GM04503 (cell line): ENCODE data around the gene RCAN1.
"Not testable (repeated sequence)": the region's sequence is repeated elsewhere in the genome, so short reads cannot be mapped to it uniquely, and the experiment has no call there.

ENCODE experiments used
- DNase-seq: peaks from one replicate; pipeline ENCODE4 v3.0.0-alpha.2; 2012; ENCODE audit warnings: low read depth

RCAN1 gene

DNA sequence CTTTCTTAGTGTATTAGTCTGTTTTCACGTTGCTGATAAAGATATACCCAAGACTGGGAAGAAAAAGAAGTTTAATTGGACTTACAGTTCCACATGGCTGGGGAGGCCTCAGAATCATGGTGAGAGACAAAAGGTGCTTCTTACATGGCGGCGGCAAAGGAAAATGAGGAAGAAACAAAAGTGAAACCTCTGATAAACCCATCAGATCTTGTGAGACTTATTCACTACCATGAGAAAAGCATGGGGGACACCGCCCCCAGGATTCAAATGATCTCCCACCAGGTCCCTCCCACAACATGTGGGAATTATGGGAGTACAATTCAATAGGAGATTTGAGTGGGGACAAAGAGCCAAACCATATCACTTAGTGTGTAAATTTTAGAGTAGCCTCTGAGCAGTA is 46.1 kb downstream of the RCAN1 start:
- DNase-seq, result not testable (repeated sequence)

DNA sequence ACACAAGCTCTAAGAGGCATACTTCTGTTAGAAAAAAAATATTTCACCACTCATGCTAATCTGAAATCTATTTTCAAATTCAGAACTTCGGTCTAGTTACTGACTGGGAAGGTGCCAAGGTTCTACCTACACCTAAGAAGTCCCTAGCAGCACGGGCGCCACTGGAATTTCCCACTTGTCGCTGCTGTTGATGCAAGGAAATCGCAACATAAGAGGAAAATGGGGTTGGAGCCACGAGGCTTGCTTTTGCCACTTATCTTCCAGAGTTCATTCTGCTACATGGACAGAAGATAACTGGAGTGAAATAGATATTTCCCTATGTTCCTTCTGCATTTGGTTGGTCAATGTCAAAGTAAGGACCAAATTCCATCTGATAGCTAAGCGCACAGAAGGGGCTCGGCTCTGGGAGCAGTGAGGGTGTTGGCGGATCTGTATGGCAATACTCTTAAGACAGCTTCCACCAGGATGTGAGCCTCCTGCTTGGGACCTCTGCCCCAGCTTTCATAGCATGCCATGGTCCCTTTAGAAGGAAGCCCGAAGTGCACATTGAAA is 47.2 kb downstream of the RCAN1 start:
- no peak for DNase-seq

DNA sequence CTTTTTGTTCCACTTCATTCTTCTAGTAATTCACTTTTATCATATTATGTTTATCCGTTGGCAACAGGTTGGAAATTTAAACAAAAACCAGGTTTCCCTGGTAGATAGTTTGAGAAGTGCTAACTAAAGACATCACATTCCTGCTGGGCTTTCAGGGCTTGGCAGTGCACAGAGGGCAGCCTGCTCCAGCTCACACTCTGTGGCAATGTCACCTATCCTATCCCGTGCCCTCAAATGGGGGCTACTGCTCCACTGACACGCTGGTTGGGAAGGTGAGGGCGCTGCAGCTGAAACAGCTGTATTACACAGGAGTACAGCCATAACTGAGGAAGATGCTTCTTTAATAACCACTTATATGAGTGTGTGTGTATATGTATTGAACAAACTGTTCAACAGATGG is 49.7 kb downstream of the RCAN1 start:
- DNase-seq, result no peak

DNA sequence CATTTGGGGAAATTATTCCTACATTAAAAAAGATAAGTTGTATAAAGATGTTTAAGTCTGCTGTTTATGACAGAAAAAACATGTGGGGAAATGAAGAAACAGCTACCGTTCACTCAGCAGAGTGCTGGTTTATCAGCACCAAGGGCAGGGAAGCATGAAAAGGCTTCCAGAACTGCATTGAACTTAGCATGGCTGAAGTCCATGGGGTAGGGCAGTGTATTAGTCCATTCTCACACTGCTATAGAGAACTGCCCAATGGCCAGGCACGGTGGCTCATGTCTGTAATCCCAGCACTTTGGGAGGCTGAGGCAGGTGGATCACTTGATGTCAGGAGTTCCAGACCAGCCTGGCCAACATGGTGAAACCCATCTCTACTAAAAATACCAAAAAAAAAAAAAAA is 51.5 kb downstream of the RCAN1 start:
- not testable (repeated sequence) for DNase-seq

DNA sequence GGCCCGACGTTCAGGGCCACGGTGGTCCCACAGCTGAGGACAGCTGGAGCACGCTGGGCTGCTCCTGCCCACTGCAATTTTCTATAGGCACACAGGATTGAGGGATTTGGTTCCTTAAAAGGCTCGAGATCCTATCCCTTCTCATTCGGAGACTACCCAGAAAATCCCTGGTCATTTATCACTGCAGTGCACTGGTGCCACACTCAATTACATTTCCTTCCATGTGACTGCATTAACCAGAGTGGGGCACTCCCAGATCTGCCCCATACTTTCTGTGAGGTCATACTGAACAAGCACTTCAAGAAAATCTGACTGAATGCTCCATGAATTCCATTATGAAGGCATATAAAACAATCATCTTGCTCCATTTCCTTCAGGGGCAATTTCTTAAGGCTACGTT is 53.1 kb downstream of the RCAN1 start:
- DNase-seq, result no peak

DNA sequence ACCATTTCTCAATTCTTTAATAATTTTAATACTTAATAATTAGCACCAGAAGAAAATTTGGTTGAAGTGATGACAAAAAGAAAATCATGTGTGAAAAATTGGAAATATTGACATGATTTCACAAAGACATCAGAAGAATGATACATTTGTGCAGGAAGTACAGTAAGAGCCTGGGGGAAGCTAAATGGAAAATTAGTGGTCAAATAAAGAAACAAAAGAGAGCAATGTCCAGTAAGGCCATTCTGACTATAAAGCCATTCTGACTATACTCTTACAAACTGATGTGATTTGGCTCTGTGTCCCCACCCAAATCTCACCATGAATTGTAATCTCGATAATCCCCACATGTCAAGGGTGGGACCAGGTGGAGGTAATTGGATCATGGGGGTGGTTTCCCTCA is 54.3 kb downstream of the RCAN1 start:
- DNase-seq, result no peak

DNA sequence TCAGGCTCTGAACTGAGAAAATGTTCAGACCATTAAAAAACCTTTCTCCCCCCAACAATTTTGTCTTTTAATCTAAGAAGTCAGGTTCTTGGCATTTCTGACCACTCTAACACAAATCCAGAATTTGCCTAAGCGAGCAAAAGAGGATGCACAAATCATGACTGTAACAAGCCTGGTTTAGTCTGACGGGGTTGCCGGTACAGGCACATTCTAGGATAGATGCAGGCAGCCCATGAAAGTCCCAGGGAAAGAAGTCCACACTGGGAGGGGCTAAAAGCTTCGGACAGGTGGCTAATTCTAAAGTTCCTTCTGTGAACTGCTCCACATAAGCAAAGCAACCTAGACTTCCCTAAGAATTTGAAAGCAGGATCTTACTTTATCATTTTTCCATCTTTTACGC is 54.9 kb downstream of the RCAN1 start:
- no peak for DNase-seq

DNA sequence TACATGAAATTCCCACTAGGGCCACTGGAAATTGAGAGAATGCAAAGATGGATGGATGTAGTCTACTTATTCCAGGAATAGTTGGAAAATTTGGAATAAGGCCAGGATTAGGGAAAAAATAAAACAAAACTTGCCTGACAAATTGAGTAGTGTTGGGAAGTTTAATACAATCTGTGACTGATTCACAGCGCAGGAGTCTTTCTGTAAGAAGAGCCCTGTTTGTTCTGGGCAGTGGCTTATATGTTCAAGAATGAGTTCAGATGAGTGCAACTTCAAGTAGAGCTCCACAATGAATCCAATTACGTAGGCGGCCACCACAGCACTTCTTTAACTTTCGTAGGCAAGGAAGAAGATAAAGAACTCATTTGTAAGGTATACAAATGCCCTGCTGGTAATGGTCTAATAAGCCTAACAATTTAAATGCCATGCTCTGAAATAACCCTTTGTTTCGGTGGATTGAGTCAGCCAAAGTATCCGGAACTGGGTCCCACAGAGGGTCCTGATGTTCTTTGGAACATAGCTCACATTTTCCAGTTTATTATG is 55.8 kb downstream of the RCAN1 start:
- DNase-seq, result no peak

DNA sequence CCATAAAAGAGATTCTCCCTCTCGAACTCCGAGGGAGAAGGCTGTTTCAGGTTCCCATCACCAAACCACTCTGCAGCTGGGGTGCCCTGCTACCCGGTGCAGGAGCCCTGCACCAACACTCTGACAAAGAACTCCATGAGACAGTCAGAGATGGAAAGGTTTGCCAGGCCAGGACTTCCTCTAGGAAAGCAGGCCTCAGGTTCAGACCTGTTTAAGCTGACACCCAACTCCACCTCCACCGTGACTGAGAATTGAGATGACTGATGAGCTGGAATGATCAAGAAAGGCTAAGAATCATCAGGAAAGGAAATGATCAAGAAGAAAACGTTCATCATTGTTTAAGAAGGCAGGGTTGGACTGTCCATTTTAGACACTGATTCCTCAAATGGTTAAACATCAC is 56.7 kb downstream of the RCAN1 start:
- no peak for DNase-seq

DNA sequence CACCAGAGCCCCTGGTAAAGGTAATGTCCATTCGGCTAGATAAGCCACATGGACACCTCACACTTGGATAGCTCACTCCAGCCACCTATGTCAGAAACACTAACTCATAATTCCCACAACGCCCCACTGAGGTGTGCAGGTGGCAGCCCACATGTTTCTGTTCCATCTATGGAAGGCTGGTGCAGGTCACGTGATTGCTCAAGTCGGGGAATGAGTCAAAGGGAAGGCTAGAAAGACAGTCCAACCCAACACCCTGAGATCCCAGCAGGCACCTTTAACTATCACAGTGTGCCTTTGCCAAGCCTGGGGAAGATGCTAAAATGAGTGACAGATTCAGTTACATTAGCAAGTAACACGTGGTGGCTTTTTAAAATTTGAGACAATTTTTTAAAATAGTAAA is 57.7 kb downstream of the RCAN1 start:
- no peak for DNase-seq

DNA sequence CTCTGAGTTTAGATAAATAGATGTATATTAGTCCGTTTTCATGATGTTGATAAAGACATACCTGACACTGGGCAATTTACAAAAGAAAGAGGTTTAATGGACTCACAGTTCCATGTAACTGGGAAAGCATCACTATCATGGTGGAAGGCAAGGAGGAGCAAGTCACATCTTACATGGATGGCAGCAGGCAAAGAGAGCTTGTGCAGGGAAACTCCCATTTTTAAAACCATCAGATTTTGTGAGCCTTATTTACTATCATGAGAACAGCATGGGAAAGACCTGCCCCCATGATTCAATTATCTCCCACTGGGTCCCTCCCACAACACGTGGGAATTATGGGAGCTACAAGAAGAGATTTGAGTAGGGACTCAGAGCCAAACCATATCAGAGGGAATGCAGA is 60.2 kb downstream of the RCAN1 start:
- DNase-seq, result not testable (repeated sequence)

DNA sequence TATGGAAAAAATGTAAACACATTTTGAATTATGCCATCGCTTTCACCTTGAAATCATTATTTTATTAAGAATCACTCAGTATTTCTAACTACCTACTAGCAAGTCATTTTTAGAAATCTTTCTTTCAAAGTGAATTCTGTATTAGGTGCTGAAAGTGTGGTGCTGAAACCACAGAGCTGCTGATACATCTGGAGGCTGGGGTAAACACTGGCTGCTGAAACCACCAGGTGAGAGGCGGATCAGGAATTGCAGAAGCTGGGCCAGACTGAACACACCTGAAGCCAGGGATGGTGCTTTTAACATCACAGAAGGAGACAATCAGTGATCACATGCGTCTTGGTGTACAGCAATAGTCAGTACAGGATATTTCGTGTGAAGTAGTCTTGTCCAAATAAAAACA is 60.7 kb downstream of the RCAN1 start:
- DNase-seq, result no peak

DNA sequence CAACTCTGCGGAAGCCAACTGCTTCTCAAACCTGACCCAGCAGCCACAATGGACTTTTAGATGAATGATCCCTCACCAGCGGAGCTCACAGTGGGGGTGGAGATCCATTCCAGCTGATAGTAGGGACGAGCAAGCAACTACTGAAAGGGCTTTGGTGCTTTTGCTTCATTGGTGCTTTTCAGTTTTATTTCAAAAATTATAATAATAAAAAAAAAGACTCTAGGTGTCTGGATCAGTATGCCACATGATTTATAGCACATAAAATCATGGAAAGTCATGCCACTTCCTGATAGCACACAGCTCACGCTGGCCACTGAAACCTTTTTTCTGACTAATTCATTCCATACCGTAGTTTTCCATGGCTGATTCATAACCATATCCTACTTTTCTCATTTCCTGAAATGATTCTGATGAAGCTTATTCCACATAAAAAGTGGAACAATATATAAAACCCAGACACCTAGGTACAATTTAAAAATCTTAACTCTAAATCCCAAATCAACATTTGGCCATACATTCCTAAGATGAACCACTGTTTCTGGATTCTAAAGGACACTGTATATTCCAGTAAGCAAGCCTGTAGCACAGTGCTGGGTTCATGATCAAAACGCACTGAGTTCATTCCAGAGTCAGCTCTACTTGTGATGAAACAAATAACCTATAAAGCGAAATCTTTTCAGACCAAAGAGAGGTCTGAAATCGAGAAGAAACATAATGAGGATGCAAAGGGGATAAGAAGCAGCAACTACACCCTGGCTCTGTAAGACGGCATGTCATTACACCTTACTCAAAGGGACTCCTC is 61.6 kb downstream of the RCAN1 start:
- peak; percentile 15 for DNase-seq

DNA sequence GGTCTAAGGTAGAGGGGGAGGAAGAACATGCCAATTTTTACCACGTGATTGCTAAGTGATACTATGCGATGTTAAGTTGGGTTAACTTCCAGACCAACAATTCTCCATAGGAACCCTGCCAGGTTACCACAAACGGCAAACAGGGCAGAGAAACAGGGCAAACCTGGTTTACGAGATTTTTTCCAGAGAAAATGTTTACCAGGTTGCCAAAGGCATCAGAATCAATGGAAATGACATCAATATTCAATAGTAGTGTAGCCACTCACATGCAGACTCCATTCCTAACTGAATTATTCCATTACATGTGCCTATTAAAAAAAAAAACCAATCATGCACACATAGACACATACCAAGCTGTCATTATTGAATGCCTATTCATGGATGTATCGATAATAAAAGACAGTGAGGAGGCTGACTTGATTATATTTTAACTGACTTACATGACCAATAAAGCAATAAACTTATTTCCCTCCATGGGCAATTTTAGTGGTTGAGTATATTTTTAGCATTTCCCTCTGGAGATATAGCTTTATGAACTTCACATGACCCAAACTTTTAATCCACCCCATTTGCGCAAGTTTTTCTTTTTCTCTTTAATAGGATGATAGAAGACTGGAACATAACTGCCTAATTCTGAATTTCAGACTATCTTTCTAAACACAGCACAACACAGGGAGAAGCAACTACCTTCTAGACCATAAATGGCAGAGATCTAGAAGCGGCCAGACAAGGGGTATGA is 62.4 kb downstream of the RCAN1 start:
- DNase-seq, result no peak

DNA sequence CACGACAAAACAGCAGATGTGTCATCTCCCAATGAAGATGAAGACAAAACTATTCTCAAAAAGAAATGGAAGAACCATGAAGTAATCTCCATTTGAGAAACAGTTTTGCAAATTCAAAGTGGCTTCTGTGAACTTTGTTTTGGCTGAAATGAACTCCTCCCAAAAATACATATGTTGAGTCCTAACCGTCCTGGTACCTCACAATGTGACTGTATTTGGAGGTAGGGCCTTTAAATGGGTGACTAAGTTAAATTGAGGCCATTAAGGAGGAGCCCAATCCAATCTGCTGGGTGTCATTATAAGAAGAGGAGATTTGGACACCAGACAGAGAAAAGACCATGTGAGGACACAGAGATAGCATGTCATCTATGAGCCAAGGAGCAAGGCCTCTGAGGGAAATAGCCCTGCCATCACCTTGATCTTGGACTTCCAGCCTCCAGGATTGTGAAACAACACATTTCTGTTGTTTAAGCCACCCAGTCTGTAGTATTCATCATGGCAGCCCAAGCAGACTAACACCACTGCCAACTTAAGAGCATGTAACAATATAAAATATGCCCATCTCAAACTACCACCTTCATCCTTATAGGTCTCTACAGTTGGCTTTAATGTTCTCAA is 64.6 kb downstream of the RCAN1 start:
- no peak for DNase-seq

DNA sequence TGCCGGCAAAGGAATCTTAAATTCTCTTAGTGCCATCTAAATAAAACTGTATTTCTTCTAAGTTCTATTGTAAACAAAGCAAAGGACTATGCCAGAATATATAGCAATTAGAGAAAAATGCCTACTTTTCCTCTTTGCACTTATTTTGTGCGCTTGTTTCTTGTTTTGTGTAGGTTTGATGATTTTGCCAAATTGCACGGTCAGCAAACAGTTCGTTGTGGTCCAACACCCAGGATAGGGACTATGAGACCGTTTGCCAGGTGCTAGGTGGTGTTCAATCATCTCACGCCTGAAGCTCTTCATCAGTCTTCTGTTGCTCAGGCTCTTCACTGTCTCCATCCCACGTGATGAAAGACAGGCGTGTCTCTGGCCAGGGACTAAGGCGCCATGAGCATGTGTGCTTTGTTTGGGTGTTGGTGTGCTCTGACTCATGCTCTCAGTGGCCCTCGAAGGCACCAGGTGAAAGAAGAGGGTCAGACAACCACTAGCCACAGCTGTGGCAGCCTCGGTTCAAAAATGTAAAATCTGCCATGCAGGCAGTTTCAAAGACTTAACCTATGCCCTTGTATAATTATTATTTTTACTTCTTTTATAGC is 66.0 kb downstream of the RCAN1 start:
- DNase-seq, result no peak

DNA sequence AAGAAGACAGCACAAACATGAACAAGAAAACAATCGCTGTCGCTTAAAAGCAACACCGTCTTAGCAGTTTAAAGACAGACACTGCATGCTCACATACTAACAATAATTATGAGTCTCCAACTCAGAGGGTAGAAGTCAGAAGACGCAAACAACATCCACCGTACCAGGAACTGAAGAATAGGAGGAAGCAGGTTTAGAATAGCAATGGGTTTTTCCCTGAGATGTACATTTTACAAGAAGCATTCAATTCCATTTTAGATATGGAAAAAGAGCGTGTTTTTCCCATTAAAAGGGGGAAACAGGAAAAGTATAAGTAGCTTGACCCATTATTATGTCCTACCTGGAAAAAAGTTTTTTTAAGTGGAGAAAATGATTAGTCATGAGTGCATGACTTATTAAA is 68.4 kb downstream of the RCAN1 start:
- no peak for DNase-seq

DNA sequence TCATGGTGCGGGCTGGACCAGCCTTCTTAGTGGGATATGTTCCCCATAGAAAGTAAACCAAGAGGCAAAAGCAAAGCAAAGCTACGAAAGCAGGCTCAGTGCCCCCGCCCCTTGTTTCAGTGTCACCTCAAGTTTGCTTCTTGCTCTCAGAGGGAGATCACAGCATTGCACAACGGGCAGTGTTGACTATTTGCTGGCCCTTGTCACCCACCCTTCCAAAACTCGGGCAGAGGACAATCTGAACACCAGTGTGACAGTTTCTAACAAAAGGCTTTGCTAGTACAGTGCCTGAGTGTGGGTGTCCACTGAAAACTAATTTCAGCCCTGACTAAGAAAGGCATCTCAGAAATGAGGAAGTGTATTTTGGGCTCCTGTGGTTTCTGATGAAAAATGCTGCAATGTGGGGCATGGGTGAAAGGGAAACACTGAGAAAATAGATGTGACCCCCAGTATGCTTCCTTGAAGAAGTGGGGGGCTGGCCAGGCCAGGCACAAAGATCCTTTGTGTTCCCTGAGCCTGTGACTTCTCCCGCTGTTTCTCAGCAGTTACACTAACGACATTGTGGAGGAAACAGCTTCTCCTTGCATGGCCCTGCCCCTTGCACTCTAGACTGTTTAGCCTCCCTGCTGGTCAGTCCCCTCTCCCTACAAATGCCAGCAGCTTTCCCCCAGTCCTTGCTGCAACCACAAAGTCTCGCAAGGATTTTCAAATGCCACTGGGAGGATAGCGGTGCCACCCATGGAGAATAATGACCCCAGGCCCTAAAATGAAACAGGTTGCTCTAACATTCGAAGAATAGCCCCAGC is 69.6 kb downstream of the RCAN1 start:
- DNase-seq, result peak; percentile 75

DNA sequence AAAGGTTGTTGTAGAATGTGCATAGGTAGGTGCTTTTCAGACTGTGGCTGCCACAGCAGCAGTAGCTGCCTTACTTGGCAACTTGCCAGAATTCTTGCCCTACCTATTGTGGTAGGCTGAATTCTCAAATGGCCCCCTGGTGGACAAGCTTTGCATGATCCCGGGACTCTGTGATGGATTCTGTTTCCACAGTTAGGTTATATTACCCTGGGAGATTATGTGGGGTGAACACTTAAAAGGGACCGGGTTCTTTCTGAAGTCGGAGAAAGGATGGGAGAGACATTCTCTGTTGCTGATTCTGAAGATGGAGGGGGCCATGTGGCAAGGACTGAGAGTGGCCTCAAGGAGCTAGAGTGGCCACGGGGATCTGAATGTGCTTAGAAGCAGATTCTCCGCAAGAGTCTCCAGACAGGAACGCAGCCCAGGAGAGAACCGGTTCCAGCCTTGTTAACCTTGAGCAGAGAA is 70.8 kb downstream of the RCAN1 start:
- DNase-seq, result no peak

DNA sequence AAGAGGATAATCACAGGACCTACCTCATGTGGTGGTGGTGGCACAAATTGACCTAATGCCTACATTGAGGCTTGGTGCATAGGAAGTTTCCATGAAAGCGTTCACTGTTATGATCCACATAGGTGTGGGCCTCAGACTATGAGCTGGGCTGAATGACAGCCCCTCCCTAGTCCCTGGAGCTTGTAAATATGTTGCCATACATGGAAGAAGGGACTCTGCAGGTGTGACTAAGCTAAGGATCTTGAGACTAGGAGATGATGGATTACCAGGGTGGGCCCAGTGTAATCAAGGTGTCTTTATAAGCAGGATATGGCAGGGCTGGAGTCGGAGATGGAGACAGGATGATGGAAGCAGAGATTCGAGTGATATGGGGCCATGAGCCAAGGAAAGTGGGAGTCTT is 71.9 kb downstream of the RCAN1 start:
- DNase-seq, result no peak

DNA sequence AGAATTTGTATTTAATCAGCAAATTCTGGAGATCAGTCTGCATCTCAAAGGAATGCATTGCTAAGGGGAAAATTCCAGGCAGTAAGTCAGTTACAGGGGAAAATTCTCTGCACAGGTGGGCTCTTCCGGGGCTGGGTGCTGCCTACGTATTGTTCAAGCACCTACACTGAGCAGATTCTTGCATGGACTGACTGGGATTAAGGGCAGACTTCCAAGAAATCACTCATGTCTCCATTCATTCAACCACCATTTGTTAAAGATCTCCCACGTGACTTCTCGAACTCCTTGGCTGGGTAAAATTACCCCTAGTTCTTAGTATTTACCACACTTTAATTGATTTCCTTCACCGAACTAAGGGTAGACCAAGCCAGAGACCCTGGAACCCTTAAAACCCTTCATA is 74.7 kb downstream of the RCAN1 start:
- DNase-seq, result no peak
